Caco-2 (cell line): ENCODE data around the gene REX1BD. TPM values are rescaled to one million over a fixed set of nuclear protein-coding genes. Genes with fewer than 3 reads are reported as not detected.

ENCODE experiments used
- BruUV-seq: library from RNA; stranded (reverse); fragments of 400-500 nt; replicated peaks from 2 replicates; lab custom pipeline; 2021; lab: Mats Ljungman, UMichigan
- CTCF ChIA-PET: fragments of 300-600 bp; sonication (Branson Sonifier 250); formaldehyde crosslinking; loops from one replicate; lab custom pipeline; 2022; ENCODE audit warnings: antibody characterized with exemption; lab: Charles Lee
- POLR2A ChIA-PET: fragments of 300-600 bp; sonication (Branson Sonifier 250); formaldehyde crosslinking; loops from one replicate; lab custom pipeline; 2022; ENCODE audit warnings: antibody characterized with exemption; lab: Charles Lee
- DNase-seq, 2 experiments: peaks; one replicate each; pipeline versions ENCODE4 v3.0.0 to v3.0.0-alpha.2; 2020 to 2022
- H3K27me3 ChIP-seq: replicated peaks from 2 replicates; pipeline ENCODE4 v1.6.0; 2011; ENCODE audit warnings: low read length; ENCODE audit not compliant: control insufficient read depth, insufficient read depth
- H3K36me3 ChIP-seq: 2 replicates; pipeline ENCODE4 v1.5.1; 2011; ENCODE audit warnings: low read length; ENCODE audit not compliant: control insufficient read depth, insufficient read depth
- H3K4me1 ChIP-seq: fragments of 250-450 bp; sonication (Bioruptor Pico); 2 replicates; pipeline ENCODE4 v1.5.1; 2020; ENCODE audit warnings: mild to moderate bottlenecking
- H3K4me3 ChIP-seq: 2 replicates; pipeline ENCODE4 v1.5.1; 2011; ENCODE audit warnings: low read depth, mild to moderate bottlenecking, control low read depth, low read length
- H3K9me3 ChIP-seq: fragments of 250-450 bp; sonication (Bioruptor Pico); 2 replicates; pipeline ENCODE4 v1.5.1; 2020; ENCODE audit warnings: mild to moderate bottlenecking, moderate library complexity
- H3K27ac Mint-ChIP-seq: one replicate; pipeline ENCODE4 v1.8.0; 2022; ENCODE audit warnings: mixed read lengths; ENCODE audit not compliant: unreplicated experiment
- H3K27me3 Mint-ChIP-seq: one replicate; pipeline ENCODE4 v1.8.0; 2022; ENCODE audit warnings: mixed read lengths; ENCODE audit not compliant: insufficient read depth, unreplicated experiment
- H3K36me3 Mint-ChIP-seq: one replicate; pipeline ENCODE4 v1.8.0; 2022; ENCODE audit warnings: mild to moderate bottlenecking, mixed read lengths; ENCODE audit not compliant: insufficient read depth, unreplicated experiment
- H3K4me1 Mint-ChIP-seq: one replicate; pipeline ENCODE4 v1.8.0; 2022; ENCODE audit warnings: low read depth, mixed read lengths; ENCODE audit not compliant: unreplicated experiment
- H3K4me3 Mint-ChIP-seq: one replicate; pipeline ENCODE4 v1.8.0; 2022; ENCODE audit warnings: mild to moderate bottlenecking, moderate library complexity, mixed read lengths; ENCODE audit not compliant: unreplicated experiment
- H3K9me3 Mint-ChIP-seq: one replicate; pipeline ENCODE4 v1.8.0; 2022; ENCODE audit warnings: mixed read lengths; ENCODE audit not compliant: unreplicated experiment
- intact Hi-C: fragments of 100-400 bp; cut with micrococcal nuclease; formaldehyde crosslinking; loops from one replicate; pipeline ENCODE4 v1.10.0; 2022; ENCODE audit not compliant: unreplicated experiment
- total RNA-seq: library from RNA; stranded (reverse); gene quantifications from 2 replicates; pipeline ENCODE4 v1.2.3, GENCODE V29; 2022
- TF ChIP-seq, protein P1 (sequence below), 2 experiments: fragments of 200-600 bp in 1 of 2; IDR thresholded peaks; 1 replicate in 1 of 2; 2 replicates in 1 of 2; pipeline versions ENCODE4 v1.5.1 to v1.8.0; 2011 to 2022; ENCODE audit warnings: antibody characterized with exemption in 1 of 2, control low read depth in 1 of 2, inconsistent platforms in 1 of 2, low read depth in 1 of 2, low read length in 1 of 2, mild to moderate bottlenecking in 1 of 2, moderate library complexity in 1 of 2; ENCODE audit not compliant: insufficient read depth in 1 of 2, severe bottlenecking in 1 of 2, unreplicated experiment in 1 of 2

Gene REX1BD
- total RNA-seq, 1 experiment from 2014 or later: 48.3 TPM

DNA sequence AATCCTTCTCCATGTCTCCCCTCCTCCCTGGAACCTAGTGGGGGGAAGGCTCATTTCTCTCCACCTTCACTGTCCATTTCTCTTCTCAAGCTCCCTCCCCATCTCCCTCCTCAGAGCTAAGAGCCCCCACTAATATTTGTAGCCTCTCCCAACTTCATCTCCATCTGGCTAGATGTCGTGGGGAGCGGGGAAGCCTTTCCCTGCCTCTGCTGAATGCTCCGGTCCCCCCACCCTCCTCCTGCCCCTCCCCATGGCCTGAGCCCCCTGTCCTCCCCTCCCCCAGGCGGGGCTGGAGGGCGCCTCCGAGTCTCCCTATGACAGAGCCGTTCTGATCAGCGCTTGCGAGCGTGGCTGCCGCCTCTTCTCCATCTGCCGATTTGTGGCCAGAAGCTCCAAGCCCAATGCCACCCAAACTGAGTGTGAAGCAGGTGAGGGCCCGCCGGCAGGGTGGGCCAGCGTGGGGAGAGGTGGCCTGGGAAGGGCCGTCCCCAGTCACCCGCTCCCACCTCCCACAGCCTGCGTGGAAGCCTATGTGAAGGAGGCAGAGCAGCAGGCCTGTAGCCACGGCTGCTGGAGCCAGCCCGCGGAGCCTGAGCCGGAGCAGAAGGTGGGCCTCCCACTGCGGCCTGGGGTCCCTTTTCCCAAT is 25.1 kb downstream of the REX1BD start:
- peaks cover 13% of the 10 kb centered on the region for H3K4me1 Mint-ChIP-seq
- ChIA-PET CTCF (no interaction called here), POLR2A (no interaction called here)
- H3K27ac Mint-ChIP-seq: no peak overlapping the region
- no peaks in the 10 kb centered on the region for H3K9me3 Mint-ChIP-seq
- no peak overlapping the region for H3K4me3 ChIP-seq
- H3K36me3 Mint-ChIP-seq: no peaks in the 10 kb centered on the region
- H3K36me3 ChIP-seq: no peaks in the 10 kb centered on the region
- DNase-seq: no peak
- peak overlapping the region; percentile 70 for H3K4me3 Mint-ChIP-seq
- TF ChIP-seq, protein P1, sequence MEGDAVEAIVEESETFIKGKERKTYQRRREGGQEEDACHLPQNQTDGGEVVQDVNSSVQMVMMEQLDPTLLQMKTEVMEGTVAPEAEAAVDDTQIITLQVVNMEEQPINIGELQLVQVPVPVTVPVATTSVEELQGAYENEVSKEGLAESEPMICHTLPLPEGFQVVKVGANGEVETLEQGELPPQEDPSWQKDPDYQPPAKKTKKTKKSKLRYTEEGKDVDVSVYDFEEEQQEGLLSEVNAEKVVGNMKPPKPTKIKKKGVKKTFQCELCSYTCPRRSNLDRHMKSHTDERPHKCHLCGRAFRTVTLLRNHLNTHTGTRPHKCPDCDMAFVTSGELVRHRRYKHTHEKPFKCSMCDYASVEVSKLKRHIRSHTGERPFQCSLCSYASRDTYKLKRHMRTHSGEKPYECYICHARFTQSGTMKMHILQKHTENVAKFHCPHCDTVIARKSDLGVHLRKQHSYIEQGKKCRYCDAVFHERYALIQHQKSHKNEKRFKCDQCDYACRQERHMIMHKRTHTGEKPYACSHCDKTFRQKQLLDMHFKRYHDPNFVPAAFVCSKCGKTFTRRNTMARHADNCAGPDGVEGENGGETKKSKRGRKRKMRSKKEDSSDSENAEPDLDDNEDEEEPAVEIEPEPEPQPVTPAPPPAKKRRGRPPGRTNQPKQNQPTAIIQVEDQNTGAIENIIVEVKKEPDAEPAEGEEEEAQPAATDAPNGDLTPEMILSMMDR (IDR thresholded peaks at IDR 0.05; ENCODE audit: insufficient read depth in 1 of 2, low read depth in 1 of 2, low read length in 1 of 2, severe bottlenecking in 1 of 2, unreplicated experiment in 1 of 2): no peak
- no TSS peak for BruUV-seq
- H3K9me3 ChIP-seq: no peaks in the 10 kb centered on the region
- intact Hi-C loops: no loop called here
- peaks cover 27% of the 10 kb centered on the region for H3K4me1 ChIP-seq
- peaks cover 11% of the 10 kb centered on the region for H3K27me3 ChIP-seq
- peaks cover 25% of the 10 kb centered on the region for H3K27me3 Mint-ChIP-seq

DNA sequence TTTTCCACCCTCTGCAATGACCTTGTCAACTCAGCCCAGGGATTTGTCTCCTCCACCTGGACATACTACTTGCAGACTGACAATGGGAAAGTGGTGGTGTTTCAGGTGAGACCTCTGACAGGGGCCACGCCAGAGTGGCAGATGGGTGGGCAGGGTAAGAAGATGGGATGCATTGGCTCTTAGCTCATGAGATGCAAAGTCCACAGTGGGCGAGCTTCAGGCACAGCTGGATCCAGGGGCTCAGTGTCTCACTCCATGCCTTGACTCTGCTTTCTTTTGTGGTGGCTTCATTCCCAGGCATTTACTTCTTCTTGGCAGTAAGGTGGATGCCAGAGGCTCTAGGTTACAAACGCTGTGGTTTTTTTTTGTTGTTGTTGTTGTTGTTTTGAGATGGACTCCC is 27.4 kb downstream of the REX1BD start:
- Mint-ChIP-seq H3K9me3 (no peaks in the 10 kb centered on the region), H3K4me1 (peaks cover 11% of the 10 kb centered on the region), H3K4me3 (no peak overlapping the region), H3K27ac (no peak overlapping the region), H3K27me3 (peaks cover 16% of the 10 kb centered on the region), H3K36me3 (peaks cover 4% of the 10 kb centered on the region)
- Histone ChIP-seq H3K27me3 (peaks cover 10% of the 10 kb centered on the region), H3K36me3 (no peaks in the 10 kb centered on the region), H3K9me3 (no peaks in the 10 kb centered on the region), H3K4me3 (no peak overlapping the region), H3K4me1 (peaks cover 13% of the 10 kb centered on the region)
- POLR2A ChIA-PET: no interaction called here
- no peak for DNase-seq
- BruUV-seq: no TSS peak
- TF ChIP-seq, protein P1 (IDR thresholded peaks at IDR 0.05; ENCODE audit: insufficient read depth in 1 of 2, low read depth in 1 of 2, low read length in 1 of 2, severe bottlenecking in 1 of 2, unreplicated experiment in 1 of 2): no peak
- intact Hi-C loops: no loop called here
- CTCF ChIA-PET: no interaction called here

DNA sequence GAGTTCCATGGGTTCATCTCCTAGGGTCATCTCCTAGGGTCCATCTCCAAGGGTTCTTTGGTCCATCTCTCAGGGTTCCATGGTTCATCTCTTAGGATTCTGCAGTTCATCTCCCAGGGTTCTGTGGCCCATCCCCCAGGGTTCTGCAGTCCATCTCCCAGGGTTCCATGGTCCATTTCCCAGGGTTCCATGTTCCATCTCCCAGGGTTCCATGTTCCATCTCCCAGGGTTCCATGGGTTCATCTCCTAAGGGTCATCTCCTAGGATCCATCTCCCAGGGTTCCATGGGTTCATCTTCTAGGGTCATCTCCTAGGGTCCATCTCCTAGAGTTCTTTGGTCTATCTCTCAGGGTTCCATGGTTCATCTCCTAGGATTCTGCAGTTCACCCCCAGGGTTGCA is 29.0 kb downstream of the REX1BD start:
- DNase-seq: no peak
- H3K36me3 Mint-ChIP-seq: peaks cover 4% of the 10 kb centered on the region
- no peak overlapping the region for H3K27ac Mint-ChIP-seq
- Histone ChIP-seq H3K9me3 (no peaks in the 10 kb centered on the region), H3K4me3 (no peak overlapping the region), H3K4me1 (peaks cover under 1% of the 10 kb centered on the region; the same call in 1 of the 2 replicates), H3K36me3 (no peaks in the 10 kb centered on the region), H3K27me3 (no peaks in the 10 kb centered on the region; the same call in none of the 2 replicates)
- peaks cover 2% of the 10 kb centered on the region for H3K4me1 Mint-ChIP-seq
- no peaks in the 10 kb centered on the region for H3K9me3 Mint-ChIP-seq
- CTCF ChIA-PET: no interaction called here
- POLR2A ChIA-PET: no interaction called here
- intact Hi-C loops: no loop called here
- no TSS peak for BruUV-seq
- peaks cover 9% of the 10 kb centered on the region for H3K27me3 Mint-ChIP-seq
- H3K4me3 Mint-ChIP-seq: no peak overlapping the region
- TF ChIP-seq, protein P1 (IDR thresholded peaks at IDR 0.05; ENCODE audit: insufficient read depth in 1 of 2, low read depth in 1 of 2, low read length in 1 of 2, severe bottlenecking in 1 of 2, unreplicated experiment in 1 of 2): no peak
